Spleen (tissue), 11 donors: ENCODE data around the gene ZER1. TPM values are rescaled to one million over a fixed set of nuclear protein-coding genes. Genes with fewer than 3 reads are reported as not detected.

Experiments
- DNase-seq: peaks from one replicate; pipeline ENCODE4 v3.0.0-alpha.2; 2020
- H3K27ac ChIP-seq, 8 donors: fragments of 200-600 bp; sonication (generic) in 7 of 8; 1 replicate in 4 of 8; 2 replicates in 4 of 8; pipeline versions ENCODE4 v1.5.0 to v1.8.0; 2016 to 2021; ENCODE audit warnings: inconsistent platforms in 4 of 8, mild to moderate bottlenecking in 4 of 8, moderate library complexity in 1 of 8
- H3K27me3 ChIP-seq, 7 donors: fragments of 200-600 bp; sonication (generic) in 6 of 7; replicated peaks in 1 of 7; 1 replicate in 4 of 7; 2 replicates in 3 of 7; pipeline versions ENCODE4 v1.5.0 to v1.8.0; 2016 to 2021; ENCODE audit warnings: inconsistent platforms in 3 of 7, mild to moderate bottlenecking in 1 of 7
- H3K36me3 ChIP-seq, 6 donors: fragments of 200-600 bp; sonication (generic) in 5 of 6; 1 replicate in 4 of 6; 2 replicates in 2 of 6; pipeline versions ENCODE4 v1.5.0 to v1.8.0; 2016 to 2021; ENCODE audit warnings: inconsistent platforms in 2 of 6
- H3K4me1 ChIP-seq, 6 donors: fragments of 200-600 bp; sonication (generic) in 5 of 6; 1 replicate in 3 of 6; 2 replicates in 3 of 6; pipeline versions ENCODE4 v1.5.0 to v1.8.0; 2016 to 2021; ENCODE audit warnings: inconsistent platforms in 3 of 6
- H3K4me3 ChIP-seq, 8 donors: fragments of 200-600 bp; sonication (generic) in 7 of 8; 1 replicate in 4 of 8; 2 replicates in 4 of 8; pipeline versions ENCODE4 v1.5.0 to v1.8.0; 2016 to 2021; ENCODE audit warnings: inconsistent platforms in 4 of 8, mild to moderate bottlenecking in 4 of 8, moderate library complexity in 2 of 8
- H3K9me3 ChIP-seq, 8 donors: fragments of 200-600 bp; sonication (generic) in 7 of 8; 1 replicate in 4 of 8; 2 replicates in 4 of 8; pipeline versions ENCODE4 v1.5.0 to v1.8.0; 2016 to 2021; ENCODE audit warnings: inconsistent platforms in 4 of 8
- POLR2A ChIP-seq, 3 donors: fragments of 450-650 bp; IDR thresholded peaks; one replicate each; pipeline ENCODE4 v1.5.1; 2017; ENCODE audit warnings: antibody characterized with exemption in 3 of 3, mild to moderate bottlenecking in 1 of 3
- POLR2AphosphoS5 ChIP-seq, 3 donors: sonication (generic); formaldehyde crosslinking; IDR thresholded peaks; one replicate each; pipeline ENCODE4 v1.5.1; 2017; ENCODE audit warnings: antibody characterized with exemption in 3 of 3
- WGBS, 5 donors: extraction: QIAGEN DNeasy Blood & Tissue Kit in 3 of 5; methylation state at CpG; one replicate each; pipeline versions ENCODE4 v1.1.5 to v1.1.7; 2013 to 2018; 5-methylcytosine and 5-hydroxymethylcytosine counted together
- intact Hi-C: fragments of 100-400 bp; cut with DNase I; formaldehyde crosslinking; loops from one replicate; pipeline ENCODE4 v1.15.0; 2023; ENCODE audit warnings: low total_unique reads
- polyA plus RNA-seq, 3 donors: library from polyadenylated mRNA; stranded (reverse); fragments of 200-250 nt; gene quantifications; one replicate each; pipeline ENCODE4 v1.2.1, GENCODE V29; 2013
- total RNA-seq, 7 donors: library from RNA; depleted of rRNA in 3 of 7; stranded (reverse); fragments of >200 nt in 3 of 7; fragmentation: NEBNext Ultra II Directional in 4 of 7; extraction: Animal tissue kit (Norgen Biotek cat#: 25700) in 4 of 7; gene quantifications; one replicate each; pipeline versions ENCODE4 v1.1.0 to v1.2.1, GENCODE V29; 2016 to 2021
- TF ChIP-seq, protein P1 (sequence below), 11 experiments: fragments of 200-600 bp in 7 of 11; fragments of 450-650 bp in 4 of 11; sonication (generic) in 4 of 11; IDR thresholded peaks in 8 of 11; conservative IDR thresholded peaks in 3 of 11; 1 replicate in 7 of 11; 2 replicates in 4 of 11; pipeline versions ENCODE4 v1.4.0 to v1.8.0; 2016 to 2021; ENCODE audit warnings: antibody characterized with exemption in 11 of 11, inconsistent platforms in 4 of 11, mild to moderate bottlenecking in 1 of 11
- donor health status: healthy with polysubstance abuse.
- donor health status: DM: no; HTN: no; CAD: no; lungs with moderate emphysema.
- donor health status: DM: no; HTN: no; CAD: no.
- donor health status: Bipolar disorder and iron deficiency.
- donor health status: healthy.
- donor health status: DM: no; HTN: no; CAD: no.
- donor health status: DM: yes; HTN: yes; CAD: no.

ZER1 gene
- total and polyA plus RNA-seq, 10 donors = 10.5 to 65.5 (median 35.1) TPM

DNA sequence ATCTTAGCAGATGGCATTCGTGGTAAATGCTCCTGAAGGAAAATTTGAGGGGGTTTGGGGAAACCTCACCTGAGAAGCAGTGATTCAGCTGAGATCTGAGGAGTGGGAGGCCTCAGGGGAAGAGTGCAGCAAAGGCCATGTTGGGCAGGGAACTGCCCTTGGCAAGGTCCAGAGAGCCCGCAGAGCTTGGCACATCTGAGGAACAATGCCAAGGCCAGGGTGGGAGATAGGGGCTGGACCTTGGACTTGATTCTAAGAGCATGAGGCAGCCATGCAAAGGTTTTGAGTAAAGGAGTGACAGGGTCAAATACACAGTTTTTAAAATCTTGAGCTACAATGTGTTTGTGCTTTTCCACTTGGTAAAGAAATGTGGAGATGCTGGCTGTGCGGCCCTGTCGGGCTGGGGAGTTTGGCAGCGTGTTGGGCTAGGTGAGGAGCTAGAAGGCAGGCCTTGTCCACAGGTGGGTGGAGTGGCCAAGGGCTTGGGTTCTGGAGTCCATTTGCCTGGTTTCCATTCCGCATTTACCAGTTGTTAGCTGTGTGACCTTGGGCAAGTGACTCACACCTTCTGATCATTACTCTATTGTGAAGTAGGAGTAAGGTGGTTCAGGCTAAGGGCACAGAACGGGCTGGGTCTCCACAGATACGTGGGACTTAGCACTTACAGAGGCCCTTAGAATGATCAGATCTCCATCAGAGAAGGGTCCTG is 21.4 kb upstream of the ZER1 start:
- peaks cover 0 to 100% (median 70%) of the 10 kb centered on the region in 6 donors for H3K36me3 ChIP-seq
- H3K4me1 ChIP-seq = peaks cover 3 to 34% (median 15%) of the 10 kb centered on the region in 6 donors
- WGBS, 5 donors = 87 to 94% (median 88%) methylated on average over 6 to 8 of the region's 8 CpGs
- H3K27ac ChIP-seq = no peak overlapping the region
- TF ChIP-seq POLR2A (IDR thresholded peaks at IDR 0.05) = no peak
- TF ChIP-seq POLR2AphosphoS5 (IDR thresholded peaks at IDR 0.05) = no peak
- TF ChIP-seq, protein P1, sequence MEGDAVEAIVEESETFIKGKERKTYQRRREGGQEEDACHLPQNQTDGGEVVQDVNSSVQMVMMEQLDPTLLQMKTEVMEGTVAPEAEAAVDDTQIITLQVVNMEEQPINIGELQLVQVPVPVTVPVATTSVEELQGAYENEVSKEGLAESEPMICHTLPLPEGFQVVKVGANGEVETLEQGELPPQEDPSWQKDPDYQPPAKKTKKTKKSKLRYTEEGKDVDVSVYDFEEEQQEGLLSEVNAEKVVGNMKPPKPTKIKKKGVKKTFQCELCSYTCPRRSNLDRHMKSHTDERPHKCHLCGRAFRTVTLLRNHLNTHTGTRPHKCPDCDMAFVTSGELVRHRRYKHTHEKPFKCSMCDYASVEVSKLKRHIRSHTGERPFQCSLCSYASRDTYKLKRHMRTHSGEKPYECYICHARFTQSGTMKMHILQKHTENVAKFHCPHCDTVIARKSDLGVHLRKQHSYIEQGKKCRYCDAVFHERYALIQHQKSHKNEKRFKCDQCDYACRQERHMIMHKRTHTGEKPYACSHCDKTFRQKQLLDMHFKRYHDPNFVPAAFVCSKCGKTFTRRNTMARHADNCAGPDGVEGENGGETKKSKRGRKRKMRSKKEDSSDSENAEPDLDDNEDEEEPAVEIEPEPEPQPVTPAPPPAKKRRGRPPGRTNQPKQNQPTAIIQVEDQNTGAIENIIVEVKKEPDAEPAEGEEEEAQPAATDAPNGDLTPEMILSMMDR (IDR thresholded peaks at IDR 0.05 in 8 of 11, conservative IDR thresholded peaks at IDR 0.05 in 3 of 11) = no peak
- no peaks in the 10 kb centered on the region for H3K27me3 ChIP-seq
- DNase-seq = no peak
- no peaks in the 10 kb centered on the region for H3K9me3 ChIP-seq
- intact Hi-C loops = no loop called here
- no peak overlapping the region for H3K4me3 ChIP-seq

DNA sequence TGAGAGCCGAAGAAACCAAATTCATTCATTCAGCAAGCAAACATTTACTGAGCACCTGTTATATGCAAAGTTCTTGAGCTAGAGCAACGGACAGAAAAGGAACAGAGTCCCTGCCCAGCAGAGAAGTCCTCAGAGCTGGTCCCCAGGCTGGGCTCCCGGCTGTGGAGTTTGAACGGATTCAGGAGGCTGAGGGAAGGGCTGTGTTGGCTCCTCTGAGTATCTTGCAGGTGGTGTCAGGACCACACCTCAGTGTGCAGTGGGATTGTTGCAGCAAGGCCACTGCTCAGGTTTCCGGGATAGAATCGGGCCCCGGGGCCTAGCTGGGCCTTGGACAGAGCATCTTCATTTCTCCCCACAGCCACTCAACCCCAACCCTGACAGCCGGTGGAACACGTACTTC is 20.4 kb upstream of the ZER1 start:
- intact Hi-C loops = no loop called here

DNA sequence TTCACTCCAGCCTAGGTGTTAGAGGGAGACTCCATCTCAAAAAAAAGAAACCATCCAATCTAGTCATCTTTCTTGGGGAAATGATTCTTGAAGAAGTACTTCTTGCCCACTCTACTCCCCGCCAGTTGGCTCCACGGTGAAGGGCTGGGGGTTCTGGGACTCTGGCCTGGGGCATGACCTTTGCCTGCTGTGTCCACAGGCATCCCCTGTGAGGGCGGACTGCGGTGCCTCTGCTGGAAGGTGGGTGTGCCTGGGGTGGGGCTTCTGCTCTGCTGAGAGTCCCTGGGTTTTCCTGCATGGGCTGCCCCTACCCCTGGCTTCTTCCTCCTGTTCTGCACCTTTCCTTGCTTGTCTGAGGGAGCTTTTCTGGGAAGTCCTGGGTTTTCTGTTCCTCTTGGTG is 18.8 kb upstream of the ZER1 start:
- intact Hi-C loops = no loop called here
- no peak for DNase-seq
- peaks cover 0 to 74% (median 48%) of the 10 kb centered on the region in 6 donors for H3K36me3 ChIP-seq
- WGBS, 5 donors = 78 to 95% (median 91%) methylated on average over 4 of the region's 4 CpGs; no CpG with 5 or more reads in 1 of the 5 donors
- no peaks in the 10 kb centered on the region for H3K27me3 ChIP-seq
- TF ChIP-seq, protein P1 (IDR thresholded peaks at IDR 0.05 in 8 of 11, conservative IDR thresholded peaks at IDR 0.05 in 3 of 11) = no peak
- TF ChIP-seq POLR2A (IDR thresholded peaks at IDR 0.05) = no peak
- TF ChIP-seq POLR2AphosphoS5 (IDR thresholded peaks at IDR 0.05) = no peak
- H3K9me3 ChIP-seq = no peaks in the 10 kb centered on the region
- no peak overlapping the region for H3K4me3 ChIP-seq
- no peak overlapping the region for H3K27ac ChIP-seq
- H3K4me1 ChIP-seq = peaks cover 9 to 51% (median 26%) of the 10 kb centered on the region in 6 donors

More for the DNA sequence above, 20.4 kb upstream of the ZER1 start:
- no peak overlapping the region for H3K27ac ChIP-seq
- no peak overlapping the region for H3K4me3 ChIP-seq
- H3K27me3 ChIP-seq = no peaks in the 10 kb centered on the region
- WGBS, 5 donors = 93 to 97% (median 95%) methylated on average over 9 of the region's 9 CpGs
- TF ChIP-seq POLR2AphosphoS5 (IDR thresholded peaks at IDR 0.05) (peak in 1 of 3 donors; percentile 19), POLR2A (IDR thresholded peaks at IDR 0.05) (no peak)
- DNase-seq = no peak
- peaks cover 9 to 44% (median 21%) of the 10 kb centered on the region in 6 donors for H3K4me1 ChIP-seq
- no peaks in the 10 kb centered on the region for H3K9me3 ChIP-seq
- peaks cover 0 to 90% (median 60%) of the 10 kb centered on the region in 6 donors for H3K36me3 ChIP-seq

DNA sequence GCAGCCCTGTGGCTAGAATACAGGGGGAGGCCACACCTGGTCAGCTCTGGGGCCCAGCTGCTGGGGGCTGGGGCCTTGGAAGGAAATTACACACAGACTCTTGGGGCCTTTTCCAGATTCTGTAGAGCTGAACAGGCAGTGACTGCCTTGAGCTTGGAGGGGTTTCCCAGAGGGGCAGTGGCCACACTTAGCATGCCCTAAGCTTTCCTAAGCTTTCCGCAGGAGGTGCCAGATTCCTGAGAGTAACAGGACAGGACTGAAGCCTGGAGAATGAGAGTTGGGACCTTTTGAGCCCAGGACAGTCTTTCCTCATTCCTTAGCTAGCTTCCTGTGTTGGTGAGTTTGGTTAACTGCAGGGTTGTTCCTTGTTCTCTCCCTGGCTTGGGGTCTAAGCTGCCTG is 16.7 kb upstream of the ZER1 start:
- Histone ChIP-seq H3K4me1 (peaks cover 9 to 55% (median 26%) of the 10 kb centered on the region in 6 donors), H3K9me3 (no peaks in the 10 kb centered on the region), H3K4me3 (peak overlapping the region in 5 of 8 donors; percentile 91 to 99 (median 97)), H3K36me3 (peaks cover 0 to 53% (median 32%) of the 10 kb centered on the region in 6 donors), H3K27me3 (no peaks in the 10 kb centered on the region), H3K27ac (peak overlapping the region in 4 of 8 donors; percentile 87 to 92 (median 92))
- 85 to 100% (median 90%) methylated on average over 1 of the region's 1 CpG for WGBS, 5 donors
- intact Hi-C loops = no loop called here
- DNase-seq = no peak
- TF ChIP-seq POLR2A (IDR thresholded peaks at IDR 0.05) (no peak), POLR2AphosphoS5 (IDR thresholded peaks at IDR 0.05) (no peak)
- TF ChIP-seq, protein P1 (IDR thresholded peaks at IDR 0.05 in 8 of 11, conservative IDR thresholded peaks at IDR 0.05 in 3 of 11) = no peak
